GM12872 (cell line): ENCODE data around the gene KLF2.

ENCODE experiments used
- CTCF ChIP-seq: IDR thresholded peaks from 3 replicates; pipeline ENCODE4 v1.5.1; 2011; ENCODE audit warnings: low read depth, mild to moderate bottlenecking, low read length, moderate library complexity; ENCODE audit not compliant: insufficient read depth

The KLF2 gene

GRCh38 chr19:16369306-16369663, 44.7 kb downstream of the KLF2 start:
- TF ChIP-seq CTCF: no peak

DNA sequence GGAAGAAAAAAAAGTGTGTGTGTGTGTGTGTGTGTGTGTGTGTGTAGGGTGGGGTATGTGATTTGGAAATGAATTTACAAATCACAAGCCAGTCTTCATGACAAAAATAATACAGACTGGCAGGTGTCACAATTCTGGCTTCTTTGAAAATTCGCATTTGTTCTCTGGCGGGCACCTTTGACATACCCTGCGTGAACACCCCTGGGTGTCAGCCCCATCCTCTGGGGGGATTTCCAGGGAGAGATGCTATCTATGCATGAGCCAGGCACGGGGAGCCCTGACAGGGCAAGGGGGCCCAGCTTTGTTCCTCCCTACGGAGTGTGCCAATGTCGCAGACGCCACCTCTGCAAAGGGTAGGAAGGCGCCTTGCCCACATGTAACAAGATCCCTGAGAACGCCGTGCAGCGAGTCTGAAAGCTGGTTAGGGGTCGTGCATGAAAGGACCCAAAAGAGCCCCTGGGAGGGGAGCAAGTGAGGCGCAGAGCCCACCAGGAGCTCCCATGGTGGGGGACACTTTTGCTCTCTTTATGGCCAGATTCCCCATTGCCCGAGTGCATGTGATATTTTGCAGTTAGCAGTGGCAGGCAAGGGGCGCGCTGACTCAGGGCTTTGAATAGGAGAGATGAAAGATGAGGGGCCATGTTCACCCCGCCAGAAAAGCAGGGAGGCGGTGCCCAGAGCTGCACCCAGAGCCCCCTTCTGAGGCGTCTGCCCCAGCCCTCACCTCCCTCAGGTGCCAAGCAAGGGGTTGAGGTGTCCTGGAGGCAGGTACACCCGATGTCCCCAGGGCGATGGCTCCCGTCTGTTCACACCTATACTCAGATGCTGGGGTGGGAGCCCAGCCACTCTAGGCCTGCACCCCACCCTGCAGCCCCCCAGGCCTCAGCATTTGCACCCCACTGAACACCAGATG, 45.3 kb downstream of the KLF2 start:
- TF ChIP-seq CTCF: no peak

DNA sequence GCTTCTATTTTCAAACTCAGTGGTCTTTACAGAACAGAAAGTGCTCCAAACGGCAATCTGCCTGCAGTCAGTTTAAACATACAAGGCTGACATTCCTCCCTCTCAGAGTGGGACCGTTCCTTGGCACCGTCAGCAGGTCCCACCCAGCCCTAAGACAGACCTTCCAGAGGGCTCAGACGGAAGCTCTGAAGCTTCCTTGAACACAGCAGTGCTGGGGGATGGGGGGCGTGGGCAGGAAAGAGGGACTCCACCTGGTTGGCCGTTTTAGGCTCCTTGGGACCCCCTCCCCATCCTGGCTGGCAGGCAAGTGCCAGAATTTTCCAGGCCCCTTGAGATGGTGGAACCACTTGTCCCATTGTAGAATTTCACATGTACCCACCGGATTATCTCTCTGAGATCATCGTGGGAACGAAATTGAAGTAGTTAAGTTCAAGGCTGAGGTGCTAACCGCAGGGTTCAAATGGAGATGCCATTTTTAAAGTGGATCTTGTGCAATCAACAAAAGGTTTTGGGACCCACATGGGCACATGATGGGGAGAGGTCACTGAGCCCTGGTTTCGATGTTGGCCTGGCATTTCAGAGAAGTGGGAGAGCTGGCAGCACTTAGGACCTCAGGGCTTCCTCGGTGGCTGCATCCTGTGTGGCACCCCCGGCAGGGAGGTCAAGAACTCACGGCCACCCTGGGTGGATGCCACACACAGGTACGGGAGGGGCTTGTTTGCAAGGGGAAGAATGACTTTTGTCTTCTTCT, 46.2 kb downstream of the KLF2 start:
- TF ChIP-seq CTCF: no peak

DNA sequence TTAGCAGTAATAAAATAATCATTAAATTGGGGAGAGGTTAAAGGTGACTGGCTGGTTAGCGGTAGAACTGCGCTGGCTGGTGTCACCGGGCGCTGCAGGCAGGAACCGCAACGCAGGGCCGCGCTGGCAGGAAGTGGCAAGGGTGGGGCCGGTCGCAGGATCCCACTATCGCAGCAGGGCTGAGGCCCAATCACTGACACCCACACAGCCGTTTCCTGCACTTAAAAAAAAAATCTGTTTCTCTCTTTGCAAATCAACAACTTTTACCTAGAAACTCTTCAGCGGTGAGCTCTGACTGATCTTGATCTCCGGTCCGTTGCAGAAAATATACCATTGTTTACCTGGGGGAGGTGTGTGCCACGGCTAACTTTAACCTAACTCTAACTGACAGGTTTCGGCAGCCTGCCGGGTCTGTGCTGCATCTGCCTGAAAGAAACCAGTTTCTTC, 46.9 kb downstream of the KLF2 start:
- TF ChIP-seq CTCF: no peak

DNA sequence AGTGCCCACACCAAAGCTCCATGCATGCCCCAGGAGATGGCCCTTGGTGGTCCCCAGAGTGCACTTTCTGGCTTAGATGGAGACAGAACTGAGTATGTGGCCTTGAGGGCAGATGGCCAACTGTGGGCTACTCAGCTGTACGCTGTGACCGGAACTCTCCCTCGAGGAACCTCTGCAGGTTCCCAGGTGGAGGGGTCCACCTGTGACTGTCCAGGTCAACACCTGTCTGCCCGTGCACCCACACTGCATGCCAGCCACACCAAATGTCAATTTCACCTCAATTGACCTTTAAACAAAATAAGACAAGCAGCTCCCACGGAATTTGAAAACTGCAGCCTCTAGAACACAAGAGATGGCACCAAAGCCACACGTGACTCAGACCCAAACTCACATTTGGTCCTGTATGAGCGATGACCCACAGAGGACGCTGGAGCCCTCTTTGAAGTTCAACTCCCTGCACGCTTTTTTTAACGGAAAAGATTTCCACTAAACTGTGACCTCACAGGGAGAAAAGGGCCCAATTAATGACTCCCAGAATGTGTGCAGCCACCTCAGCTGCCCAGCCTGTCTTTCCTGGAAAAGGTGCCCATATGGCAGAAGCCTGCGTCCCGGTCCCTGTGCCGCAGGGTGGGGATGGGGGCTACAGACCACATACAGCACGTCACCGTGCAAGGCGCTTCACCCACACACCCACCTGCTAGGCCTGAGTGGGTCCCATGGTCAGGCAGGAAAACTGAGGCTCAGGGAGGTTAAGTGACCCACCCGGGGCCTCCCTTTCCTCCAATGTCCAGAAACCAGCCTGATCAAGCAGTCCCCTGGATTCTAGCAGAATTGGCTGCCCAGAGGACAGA, 47.7 kb downstream of the KLF2 start:
- no peak for TF ChIP-seq CTCF

DNA sequence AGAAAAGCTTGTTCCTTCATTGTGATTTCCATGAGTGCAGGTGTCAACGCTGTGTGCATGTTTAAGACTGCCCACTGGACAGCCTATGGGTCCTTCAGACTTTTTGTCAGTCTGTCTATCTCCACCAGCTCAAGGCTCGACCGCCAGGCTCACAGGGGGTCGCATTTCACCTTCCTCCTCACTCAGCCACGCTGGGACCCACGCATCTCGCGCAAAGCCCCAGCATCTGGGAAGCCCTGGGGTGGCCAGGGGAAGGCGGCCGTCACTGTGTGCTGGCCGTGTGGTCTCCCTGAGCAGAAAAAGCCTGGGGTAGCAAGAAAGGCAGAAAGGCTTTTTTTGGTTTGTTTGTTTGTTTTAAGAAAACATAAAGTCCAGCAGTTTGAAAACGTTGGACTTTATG, 48.5 kb downstream of the KLF2 start:
- TF ChIP-seq CTCF: no peak

- TF ChIP-seq CTCF: no peak
Observed at GRCh38 chr19:16373532-16373931, 48.9 kb downstream of the KLF2 start.
